Posterior vena cava (tissue), 2 donors: ENCODE data around the gene SKOR2. TPM values are rescaled to one million over a fixed set of nuclear protein-coding genes. Genes with fewer than 3 reads are reported as not detected.

ENCODE experiments used
- DNase-seq: peaks from one replicate; pipeline ENCODE4 v3.0.0-alpha.2; 2020; ENCODE audit warnings: low spot score
- intact Hi-C, 2 donors: fragments of 100-400 bp; cut with DNase I; formaldehyde crosslinking; loops; one replicate each; pipeline versions ENCODE4 v1.14.1 to v1.14.2; 2022 to 2023
- long read RNA-seq, 2 donors: library from polyadenylated mRNA; unstranded; transcript quantifications; one replicate each; pipeline ENCODE4 v2.0.0, GENCODE V29; 2020 to 2021
- total RNA-seq, 2 donors: library from RNA; stranded (reverse); fragmentation: NEBNext Ultra II Directional; extraction: Animal tissue kit (Norgen Biotek cat#: 25700); gene quantifications; one replicate each; pipeline ENCODE4 v1.2.1, GENCODE V29; 2021
- donor health status: DM: yes; HTN: yes; CAD: no.
- donor health status: DM: yes; HTN: yes; CAD: no.

SKOR2 gene, protein sequence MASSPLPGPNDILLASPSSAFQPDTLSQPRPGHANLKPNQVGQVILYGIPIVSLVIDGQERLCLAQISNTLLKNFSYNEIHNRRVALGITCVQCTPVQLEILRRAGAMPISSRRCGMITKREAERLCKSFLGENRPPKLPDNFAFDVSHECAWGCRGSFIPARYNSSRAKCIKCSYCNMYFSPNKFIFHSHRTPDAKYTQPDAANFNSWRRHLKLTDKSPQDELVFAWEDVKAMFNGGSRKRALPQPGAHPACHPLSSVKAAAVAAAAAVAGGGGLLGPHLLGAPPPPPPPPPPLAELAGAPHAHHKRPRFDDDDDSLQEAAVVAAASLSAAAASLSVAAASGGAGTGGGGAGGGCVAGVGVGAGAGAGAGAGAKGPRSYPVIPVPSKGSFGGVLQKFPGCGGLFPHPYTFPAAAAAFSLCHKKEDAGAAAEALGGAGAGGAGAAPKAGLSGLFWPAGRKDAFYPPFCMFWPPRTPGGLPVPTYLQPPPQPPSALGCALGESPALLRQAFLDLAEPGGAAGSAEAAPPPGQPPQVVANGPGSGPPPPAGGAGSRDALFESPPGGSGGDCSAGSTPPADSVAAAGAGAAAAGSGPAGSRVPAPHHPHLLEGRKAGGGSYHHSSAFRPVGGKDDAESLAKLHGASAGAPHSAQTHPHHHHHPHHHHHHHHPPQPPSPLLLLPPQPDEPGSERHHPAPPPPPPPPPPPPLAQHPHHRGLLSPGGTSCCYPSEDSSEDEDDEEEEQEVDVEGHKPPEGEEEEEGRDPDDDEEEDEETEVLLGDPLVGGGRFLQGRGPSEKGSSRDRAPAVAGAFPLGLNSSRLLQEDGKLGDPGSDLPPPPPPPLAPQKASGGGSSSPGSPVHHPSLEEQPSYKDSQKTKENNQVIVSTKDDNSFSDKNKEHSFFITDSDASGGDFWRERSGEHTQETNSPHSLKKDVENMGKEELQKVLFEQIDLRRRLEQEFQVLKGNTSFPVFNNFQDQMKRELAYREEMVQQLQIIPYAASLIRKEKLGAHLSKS
- not detected for total RNA-seq
- long read RNA-seq, donor 1 = 0 reads
- long read RNA-seq, donor 2 = 0 reads

DNA sequence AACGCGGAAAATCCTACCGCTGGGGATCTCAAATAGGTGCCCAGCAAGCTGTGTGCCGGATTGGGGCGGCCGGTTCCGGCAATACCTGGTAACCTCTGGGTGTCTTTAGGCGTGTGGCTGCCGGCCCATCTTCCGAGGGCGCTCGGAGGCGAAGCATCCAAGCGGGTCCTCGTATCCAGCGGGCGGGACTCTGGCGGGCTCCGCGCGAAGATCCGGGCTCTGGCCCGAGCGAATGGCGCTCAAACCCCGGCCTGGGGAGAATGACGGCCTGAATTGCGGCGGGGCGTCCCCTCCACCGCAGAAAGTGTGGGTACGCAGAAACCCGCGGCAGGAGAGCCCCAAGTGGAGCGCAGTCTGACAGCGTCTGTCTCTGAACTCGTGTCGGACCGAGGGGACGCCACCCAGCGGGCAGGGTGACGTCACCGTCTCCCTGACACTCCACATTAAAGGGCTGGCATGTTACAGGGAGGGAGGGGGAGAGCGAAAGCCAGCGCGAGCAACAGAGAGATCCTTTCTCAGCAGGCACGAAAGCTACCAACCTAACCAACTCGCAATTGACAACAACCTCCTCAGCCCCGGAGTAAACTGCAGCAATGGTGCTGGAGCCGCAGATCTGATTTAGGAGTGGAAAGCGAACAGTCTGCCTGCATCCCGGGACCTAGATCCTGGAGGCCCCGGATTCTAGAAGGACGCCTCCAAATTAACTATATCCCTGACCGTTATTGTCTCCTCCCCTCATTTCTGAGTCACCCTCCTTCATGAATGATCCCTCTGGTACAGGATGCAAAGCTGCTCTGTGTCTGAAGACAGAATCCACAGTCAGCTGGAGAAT, at the start of gene SKOR2:
Gene SKOR2, minus strand, starts transcription at position 372 of the 832 bp plus-strand sequence. CDS start 2,477 bp downstream, outside the sequence.
- no peak for DNase-seq
- intact Hi-C loops = no loop called here

DNA sequence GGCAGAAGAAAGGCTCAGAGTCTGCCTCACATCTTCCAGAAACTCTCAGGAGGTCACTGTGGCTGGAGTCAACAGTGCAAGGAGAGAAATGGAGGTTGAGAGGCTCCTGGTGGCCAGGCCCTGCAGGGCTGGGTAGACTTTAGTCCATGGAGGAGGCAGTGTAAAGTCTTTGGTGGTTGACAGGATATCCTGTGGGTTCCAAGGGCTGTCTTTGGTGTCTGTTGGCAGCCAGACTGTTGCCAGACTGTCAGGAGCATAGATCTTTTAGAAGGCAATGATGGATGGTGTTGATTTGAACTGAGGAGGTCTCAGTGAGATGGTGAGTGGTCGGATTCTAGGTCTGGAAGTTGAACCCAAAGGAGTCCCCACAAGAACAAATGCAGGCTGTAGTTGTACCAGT, 45.0 kb upstream of the SKOR2 start:
- intact Hi-C loops = no loop called here
- DNase-seq = no peak

DNA sequence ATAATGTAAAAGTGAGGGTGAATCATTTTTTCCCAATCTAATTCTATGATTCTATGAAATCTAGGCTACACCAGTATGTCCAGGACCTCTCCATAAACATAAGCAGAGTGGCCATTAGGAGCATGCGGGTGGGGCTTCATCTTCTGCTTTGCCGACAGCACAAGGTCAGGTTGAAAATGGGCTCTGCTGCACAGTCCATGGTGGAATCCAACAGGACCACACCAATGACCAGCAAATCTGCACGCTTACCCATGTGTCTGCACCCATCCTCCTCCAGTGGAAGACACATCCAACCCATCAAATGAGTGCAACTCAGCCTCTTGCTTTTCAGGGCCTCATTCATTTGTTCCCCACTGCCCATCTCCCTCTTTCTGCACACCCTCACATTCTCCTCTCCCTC, 43.3 kb upstream of the SKOR2 start:
- intact Hi-C loops = no loop called here
- DNase-seq = no peak

DNA sequence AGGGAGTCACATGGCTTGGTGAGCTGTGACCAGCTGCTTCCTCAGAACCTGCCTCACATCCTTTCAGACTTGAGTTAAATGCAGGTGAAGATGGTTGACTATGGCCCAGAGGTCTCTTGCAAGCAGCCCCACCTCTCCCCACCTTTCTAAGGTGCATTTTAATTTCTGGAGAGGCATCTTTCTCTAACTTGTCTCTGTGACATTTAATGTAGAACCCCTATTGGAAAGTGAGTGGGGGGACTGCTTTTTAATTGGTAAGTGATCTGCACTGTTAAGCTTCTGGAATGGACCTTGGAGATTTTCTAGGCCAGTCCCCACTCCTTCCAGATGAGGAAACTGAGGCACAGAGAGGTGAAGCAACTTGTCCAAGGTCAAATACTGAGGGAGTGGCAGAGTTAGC, 37.3 kb upstream of the SKOR2 start:
- no peak for DNase-seq
- intact Hi-C loops = no loop called here

DNA sequence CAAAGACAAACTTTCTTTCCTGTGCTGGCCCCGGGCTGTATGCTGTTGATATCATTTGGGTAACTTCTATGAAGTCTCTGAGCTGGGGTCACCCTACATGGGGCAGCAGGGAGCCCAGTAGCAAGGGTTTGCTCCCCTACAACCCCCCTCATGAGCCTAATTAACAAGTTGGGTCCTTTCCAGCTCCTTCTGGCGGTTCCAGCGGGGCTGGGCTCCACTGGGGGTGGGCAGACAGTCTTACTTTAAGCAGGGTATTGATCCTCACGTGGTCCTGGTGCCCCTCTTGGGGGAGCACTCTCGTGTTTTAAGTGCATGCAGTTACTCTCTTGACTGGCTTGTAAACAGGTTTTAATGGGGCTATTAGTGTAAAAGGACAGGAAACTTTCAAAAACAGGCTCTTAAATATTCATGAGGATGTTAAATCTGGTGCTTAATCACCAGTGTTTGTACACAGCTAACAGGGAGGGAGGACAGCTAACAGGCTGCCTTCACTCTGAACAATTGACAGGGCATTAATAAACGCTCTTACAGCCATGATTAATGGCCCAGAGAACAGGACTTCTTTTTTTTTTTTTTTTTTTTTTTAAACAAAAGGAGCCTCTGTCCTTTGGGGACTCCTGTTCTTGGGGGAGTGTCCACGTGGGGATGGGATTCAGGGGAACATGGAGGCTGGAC, 36.6 kb upstream of the SKOR2 start:
- intact Hi-C loops = loop anchor here in 1 of 2 donors (1.0 kb wide), 1 partner anchor 48 kb away; no protein-coding TSS in a partner anchor
- DNase-seq = no peak

DNA sequence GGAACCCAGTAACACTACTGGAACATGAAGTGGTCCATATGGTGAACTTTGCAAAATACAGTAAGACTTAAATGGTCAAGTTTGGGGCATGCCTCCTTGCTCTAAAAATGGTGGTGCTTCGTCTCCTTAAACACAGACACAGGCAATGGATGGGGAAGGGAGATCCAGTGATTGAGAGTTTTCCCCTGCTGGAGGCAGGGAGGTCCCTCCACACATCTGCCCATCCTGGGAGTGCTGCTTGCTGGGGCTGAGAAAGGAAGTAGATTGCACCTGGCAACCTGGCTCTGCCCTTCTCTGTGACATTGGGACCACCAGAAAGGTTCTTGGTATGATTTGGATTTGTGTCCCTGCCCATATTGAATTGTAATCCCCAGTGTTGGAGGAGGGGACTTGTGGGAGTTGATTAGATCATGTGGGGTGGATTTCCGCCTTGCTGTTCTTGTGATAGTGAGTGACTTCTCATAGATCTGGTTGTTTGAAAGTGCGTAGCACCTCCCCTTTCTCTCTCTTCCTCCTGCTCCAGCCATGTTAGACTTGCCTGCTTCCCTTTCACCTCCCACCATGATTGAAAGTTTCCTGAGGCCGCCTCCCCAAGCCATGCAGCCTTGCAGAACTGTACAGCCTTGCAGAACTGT, 35.4 kb upstream of the SKOR2 start:
- intact Hi-C loops = loop anchor here in 1 of 2 donors (1.0 kb wide), 1 partner anchor 49 kb away; no protein-coding TSS in a partner anchor

DNA sequence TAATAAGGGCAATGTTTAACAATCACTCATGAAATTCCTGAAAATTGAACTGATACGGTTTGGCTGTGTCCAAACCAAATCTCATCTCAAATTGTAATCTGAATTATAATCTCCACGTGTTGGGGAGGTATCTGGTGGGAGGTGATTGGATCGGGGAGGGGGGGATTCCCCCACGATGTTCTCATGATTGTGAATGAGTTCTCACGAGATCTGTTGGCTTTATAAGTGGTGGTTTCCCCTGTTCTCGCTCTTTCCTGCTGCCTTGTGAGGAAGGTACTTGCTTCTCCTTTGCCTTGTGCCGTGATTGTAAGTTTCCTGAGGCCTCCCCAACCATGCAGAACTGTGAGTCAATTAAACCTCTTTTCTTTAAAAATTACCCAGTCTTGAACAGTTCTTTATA, 34.0 kb upstream of the SKOR2 start:
- intact Hi-C loops = no loop called here

More for the DNA sequence above, 35.4 kb upstream of the SKOR2 start:
- DNase-seq = no peak

DNA sequence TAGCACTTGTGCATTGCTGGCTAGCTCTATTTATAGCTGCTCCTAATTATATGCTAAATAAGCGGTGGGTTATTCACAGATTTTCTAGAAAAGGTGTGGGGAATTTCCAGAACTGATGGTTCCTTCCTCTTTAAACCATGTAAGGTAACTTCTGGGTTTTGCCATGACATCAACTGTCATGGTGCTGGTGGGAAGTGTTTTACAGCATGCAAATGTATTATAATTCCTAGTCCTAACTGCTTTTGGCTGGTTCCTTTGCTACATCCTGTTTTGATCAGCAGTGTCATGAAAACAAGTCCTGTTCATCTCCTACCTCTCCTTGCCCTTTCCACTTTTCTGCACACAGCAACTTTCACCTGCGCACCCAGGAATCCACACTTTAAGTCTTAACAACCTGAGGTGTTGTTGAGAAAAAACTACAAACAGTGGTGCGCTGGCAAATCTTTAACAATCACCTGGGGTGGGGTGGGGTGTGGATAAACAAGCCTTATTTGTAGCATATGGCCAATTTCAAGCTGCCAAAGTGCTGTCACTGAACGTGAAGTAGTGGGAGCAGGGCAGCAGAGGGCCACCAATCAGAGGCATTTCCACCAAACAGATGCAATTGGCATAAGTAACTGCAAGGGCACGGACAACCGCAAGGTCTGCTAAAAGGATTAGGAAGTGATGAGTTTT, 33.4 kb upstream of the SKOR2 start:
- intact Hi-C loops = no loop called here
- no peak for DNase-seq

More for the DNA sequence above, 34.0 kb upstream of the SKOR2 start:
- no peak for DNase-seq

DNA sequence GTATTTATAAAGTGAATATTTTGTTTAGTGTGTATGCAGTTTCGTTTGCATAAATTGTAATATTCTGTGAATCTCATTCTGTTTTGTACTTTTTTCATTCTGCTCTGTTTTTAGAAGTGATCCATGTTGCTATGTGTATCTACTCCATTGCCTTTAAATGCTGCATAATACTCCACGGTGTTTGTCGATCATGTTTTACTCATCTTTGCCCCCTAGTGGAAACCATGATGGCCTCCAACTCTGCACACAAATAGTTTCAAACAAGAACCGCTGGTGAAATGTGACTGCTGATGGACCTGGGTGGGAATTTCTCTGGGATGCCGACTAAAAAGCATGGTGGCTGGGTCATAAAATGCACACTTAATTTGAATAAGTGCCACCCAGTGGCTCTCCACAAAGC, 32.0 kb upstream of the SKOR2 start:
- intact Hi-C loops = no loop called here
- no peak for DNase-seq

DNA sequence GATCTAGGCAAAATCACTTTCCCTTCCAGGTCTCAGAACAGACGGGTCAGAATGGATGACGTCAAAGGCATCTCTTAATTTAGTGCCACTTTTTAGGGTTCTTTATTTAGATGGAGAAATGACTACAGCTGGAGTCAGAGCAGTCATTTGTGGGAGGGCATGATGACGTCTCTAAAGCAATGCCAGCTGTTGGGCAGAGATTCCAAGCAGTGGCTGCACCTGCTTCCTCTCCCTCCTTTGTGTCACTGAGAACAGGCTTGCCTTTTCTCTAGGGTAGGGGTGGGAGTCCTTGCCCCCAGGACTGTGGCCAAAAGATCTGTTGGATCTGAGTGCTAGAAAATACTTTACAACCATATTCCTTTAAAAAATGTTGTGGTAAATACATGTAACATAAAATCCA, 28.7 kb upstream of the SKOR2 start:
- intact Hi-C loops = no loop called here
- no peak for DNase-seq

DNA sequence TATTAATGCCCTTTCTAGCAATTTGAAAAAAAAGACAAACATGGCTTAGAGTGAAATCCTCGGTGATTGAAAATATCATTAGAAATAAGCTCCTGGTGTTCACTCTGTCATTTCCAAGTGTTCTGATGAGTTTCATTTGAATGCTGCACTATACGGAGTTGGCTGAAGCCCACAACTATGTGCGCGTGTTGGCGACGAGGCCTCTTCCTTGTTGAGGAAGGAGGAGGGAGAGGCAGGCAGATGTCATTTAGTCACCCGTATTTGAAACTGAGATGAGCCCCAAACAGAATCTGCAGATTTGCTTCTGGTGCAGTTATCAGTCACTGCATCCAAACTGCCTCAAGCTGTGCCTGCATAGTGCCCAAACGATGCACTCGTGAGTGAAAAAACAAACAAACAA, 23.5 kb upstream of the SKOR2 start:
- DNase-seq = no peak
- intact Hi-C loops = loop anchor here in 1 of 2 donors (5.0 kb wide), 1 partner anchor 753 kb away; no protein-coding TSS in a partner anchor

DNA sequence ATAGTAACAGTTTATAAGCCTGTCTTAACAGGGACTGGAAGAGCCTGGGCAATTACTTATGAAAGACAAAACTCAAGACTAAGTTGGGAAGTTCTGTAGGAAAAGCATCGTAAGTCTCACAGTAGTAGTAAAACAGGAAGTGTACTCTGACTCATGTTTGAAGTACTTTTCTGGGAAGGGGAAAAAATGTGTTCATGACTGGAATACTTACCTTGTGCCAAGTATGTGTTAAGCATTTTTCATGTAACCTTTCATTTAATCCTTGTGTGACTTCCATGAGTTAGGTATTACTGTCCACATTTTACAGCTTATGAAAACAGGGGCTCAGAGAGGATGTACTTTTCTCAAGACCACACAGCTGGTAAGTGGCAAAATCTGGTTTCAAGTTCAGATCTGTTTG, 13.7 kb upstream of the SKOR2 start:
- intact Hi-C loops = no loop called here
- no peak for DNase-seq

DNA sequence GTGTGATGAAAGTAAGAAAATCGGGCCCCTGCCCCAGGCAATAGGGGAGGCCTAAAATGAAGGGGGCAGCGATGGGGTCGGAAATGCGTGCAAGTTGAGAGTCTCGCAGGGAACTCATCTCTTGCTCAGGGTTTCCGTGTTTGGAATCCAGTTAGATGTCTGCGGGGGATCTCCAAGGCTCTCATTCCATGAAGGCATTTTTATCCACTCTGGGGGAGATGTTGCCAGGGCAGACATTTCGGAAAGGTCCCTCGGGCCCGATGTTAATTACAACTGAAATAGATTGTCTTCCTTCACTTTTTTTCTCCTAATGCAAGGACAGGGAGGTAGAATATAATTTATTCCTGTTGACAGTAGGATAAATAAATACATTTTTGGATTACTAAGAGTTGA, 12.8 kb upstream of the SKOR2 start:
- intact Hi-C loops = no loop called here
- no peak for DNase-seq

DNA sequence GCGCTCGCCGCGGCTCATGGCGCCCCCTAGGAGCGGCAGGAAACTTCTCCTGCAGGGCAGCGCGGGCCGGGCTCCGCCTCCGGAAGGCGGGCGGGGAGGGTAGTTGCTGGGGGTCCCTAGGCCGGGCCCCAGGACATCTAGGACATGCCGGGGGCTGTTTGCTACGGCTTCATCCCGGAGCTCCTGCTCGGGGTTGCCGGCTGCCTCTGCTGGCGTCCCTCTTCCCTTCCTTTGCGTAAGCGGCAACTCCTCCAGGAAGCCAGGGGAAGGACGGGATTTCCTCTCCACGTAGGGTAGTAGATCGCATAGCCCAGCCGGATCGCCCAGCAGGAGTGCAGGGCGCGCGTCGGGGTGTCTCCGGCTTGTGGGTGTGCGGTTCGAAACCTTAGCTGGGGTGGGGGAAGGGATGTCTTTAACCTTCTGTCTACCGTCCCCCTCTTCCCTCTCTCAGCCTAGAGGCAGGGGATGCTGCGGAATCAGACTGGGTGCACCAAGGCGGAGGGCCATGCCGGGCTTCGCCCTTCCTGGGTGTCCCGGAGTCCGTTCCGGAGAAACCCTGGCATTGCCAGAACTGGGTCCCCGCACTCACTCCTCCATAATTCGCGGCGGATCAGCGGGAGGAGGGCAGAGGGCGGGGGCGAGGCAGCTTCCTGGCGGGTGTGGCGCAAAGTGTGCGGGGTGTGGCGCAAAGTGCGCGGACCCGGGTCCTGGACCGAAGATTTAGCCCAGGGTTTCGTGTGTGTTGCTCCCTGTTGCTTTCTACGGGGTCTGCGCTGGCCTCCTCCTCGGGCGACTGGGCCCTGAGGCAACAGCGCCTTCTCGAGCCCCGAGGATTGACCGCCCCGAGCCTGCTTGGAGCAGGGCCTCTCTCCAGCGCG, 12.2 kb upstream of the SKOR2 start:
- intact Hi-C loops = no loop called here
- no peak for DNase-seq

DNA sequence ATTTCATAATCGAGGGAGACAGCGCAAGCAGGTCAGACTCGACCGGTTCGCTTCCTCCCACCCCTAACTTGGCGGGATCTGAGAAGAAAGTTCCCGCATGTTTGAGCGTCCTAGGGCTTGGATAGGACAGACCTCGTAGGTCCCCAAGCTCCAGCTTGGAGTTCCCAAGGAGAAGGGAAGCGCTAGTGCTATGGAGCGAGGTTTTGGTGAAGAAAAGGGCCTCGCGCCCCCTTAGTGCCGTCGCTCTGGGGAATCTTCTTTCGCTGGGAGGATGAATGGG, 11.6 kb upstream of the SKOR2 start:
- intact Hi-C loops = no loop called here
- DNase-seq = no peak

DNA sequence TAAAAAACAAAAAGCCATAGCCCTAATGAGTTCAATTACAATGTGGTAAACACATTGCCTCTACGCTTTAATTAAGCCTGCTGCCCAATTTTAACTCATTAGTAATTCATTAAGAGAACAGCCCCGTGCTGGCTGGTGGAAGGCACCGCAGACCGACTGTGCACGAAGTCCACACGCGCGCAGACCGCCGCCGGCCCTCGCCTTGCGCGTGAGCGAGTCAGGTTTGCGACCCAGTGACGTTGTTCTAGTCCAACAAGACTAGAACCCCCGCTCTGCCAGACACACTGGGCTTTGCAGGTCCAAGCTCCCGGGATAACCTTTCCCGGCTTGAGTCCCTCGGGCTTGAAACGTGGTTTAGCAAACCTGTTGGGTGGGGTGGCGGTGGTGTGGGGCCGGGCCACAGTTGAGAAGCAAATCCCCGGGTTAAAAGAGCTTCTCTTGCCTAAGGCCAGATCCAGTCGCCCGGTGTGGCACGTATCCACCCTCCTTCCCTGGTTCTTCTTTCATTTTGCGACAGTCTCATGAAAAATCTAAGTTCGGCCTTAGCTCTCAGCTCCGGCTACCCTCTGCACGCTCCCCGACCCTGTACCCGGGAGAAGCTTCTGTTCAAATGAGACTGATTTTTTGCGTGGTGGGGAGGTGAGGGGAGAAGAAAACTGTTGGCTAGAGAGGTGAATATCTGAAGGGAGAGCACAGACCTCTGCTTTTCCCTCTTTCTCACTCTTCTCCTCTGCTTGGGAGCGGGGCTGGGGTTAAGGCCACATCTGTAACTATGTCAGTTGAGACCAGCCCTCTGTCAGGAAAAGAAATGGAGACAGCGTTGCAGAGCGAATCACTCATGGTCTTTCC, 11.1 kb upstream of the SKOR2 start:
- intact Hi-C loops = no loop called here
- no peak for DNase-seq
